GM21825 (cell line): ENCODE data around the gene NRN1.

ENCODE experiments used
- ATAC-seq: cut with Tn5 transposase; IDR thresholded peaks from one replicate; pipeline ENCODE4 v1.9.1; 2021; ENCODE audit warnings: mild to moderate bottlenecking, moderate library complexity; ENCODE audit not compliant: unreplicated experiment

The NRN1 gene

DNA sequence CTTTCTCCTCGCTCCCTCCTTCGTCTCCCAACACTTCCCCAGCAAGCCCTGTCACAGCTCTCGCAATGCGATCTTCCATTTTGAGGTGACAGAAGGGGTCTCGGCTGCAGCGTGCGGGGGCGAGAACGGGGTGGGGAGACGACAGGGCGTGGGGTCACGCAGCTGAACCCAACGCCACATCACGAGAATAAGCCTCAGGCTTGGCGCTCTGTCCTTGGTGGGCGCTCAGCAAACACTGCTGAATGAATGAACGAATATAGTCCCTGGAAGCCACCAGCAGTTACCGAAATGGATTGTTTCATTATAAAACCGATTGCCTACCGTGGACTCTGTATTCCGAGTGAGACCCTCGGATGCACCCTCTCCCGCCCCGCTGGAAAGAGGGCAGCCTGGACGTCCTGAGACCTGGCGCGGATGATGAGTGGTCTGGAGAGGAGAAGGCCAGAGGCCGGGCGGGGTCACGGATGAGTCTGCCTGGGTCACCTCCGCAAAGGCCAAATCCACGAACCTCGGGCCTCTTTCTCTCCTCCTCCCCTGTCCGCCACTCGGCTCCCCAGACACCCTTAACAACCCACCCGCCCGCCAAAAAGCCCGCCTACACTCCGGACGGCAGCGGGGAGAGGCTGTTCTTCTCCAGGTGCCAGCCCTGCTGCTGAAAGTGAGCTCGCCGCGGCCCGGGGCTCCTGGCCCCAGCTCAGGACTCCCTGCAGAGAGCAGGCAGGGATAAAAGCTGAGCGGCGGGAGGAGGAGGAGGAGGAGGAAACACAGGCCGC lies 3.7 kb downstream of the NRN1 start:
- ATAC-seq = no peak

DNA sequence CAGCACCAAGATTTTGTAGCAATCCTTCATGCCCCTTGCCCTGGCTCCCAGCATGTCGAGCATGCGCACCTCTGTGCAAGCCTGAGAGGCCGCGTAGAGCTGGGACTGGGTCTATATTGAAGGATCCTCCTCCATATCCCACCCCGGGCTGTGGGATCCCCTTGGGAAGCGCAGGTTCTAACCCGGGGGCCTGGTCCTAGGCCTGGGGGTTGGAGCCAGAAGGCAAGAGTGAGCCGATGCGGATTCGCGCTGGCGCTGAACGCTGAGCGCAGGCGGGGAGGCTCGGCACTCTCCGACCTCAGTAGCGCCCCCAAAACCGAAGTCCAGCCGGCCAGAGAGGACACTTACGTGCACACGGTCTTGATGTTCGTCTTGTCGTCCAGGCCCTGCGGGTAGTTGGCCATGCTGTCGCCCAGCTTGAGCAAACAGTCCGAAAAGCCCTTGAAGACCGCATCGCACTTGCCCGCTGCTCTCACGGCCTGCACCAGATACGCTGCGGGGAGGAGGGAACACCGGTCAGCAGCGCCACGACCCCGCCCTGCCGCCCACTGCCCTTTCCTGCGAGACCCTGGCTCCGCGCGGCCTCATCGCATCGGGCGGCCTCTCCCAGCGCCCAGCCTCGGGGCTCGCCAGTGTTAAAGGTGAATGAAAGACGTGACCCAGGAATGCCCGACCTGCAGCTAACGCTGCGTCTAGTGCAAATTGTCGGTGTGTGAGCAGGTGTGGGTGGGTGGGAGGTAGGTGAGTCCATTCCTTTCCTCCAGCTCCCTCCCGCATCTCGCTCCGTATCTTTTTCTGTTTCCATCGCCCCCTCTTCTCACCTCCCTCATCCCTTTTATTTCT lies 4.5 kb downstream of the NRN1 start:
- ATAC-seq = no peak

DNA sequence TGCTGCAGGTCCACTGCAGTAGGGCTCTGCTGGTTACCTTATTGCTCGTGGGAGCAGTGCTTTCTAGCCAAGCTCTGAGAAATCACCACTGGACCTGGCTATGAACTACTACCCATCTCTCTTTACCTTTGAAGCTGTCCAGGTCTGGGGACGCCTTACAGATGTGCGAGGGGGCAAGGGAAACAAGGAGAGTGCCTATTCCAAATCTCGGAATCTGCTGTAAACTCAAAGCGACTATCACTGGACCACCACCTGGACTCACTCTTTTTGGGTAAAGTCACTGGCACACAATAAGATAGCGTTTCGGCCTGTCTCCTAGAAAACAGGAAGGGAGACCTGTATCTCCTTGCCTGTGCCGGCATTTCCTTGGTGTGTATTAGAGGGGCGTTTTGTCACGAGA lies 5.3 kb downstream of the NRN1 start:
- no peak for ATAC-seq

DNA sequence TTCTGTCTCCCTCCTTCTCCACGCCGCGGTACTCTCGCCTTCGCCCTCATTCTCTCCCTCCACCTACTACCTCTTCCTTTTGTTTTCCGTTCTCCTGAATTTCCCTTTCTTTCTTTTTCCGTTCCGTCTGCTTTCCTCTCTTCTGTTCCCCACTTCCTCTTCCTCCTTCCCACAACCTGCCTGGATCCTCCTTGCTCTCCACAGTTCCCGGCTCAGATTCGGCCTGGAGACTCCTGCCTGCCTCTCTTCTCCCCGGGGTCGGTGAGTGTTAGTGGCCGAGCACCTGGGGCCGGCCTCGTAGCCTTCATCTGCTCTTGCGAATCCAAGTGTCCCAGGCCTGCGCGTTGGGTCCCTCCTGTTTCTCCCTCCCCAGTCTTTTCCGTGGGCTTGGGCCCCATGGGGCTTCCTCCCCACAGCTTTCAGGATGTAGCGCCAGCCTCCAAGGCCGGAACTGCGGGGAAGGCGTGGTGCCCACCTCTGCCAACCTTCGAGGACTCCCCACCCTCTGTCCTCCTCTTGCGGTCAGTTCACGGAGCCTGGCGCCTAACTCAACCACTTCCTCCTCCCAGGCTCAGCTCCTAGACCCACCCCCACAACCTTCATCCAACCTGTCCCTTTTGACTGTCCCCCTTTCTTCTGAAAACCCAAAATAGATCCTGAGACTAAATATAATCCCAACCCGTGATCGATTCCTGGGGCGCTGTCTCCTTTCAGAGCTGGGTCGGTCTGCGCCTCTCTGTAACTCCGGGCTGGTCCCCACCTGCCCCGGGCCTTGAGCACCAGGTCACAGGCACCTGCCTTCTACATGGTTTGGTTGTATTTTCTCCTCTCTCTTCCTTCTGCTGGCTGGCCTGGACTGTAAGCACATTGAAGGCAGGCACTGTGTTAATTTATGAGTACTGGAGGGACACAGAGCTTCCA lies 6.8 kb downstream of the NRN1 start:
- ATAC-seq = no peak

DNA sequence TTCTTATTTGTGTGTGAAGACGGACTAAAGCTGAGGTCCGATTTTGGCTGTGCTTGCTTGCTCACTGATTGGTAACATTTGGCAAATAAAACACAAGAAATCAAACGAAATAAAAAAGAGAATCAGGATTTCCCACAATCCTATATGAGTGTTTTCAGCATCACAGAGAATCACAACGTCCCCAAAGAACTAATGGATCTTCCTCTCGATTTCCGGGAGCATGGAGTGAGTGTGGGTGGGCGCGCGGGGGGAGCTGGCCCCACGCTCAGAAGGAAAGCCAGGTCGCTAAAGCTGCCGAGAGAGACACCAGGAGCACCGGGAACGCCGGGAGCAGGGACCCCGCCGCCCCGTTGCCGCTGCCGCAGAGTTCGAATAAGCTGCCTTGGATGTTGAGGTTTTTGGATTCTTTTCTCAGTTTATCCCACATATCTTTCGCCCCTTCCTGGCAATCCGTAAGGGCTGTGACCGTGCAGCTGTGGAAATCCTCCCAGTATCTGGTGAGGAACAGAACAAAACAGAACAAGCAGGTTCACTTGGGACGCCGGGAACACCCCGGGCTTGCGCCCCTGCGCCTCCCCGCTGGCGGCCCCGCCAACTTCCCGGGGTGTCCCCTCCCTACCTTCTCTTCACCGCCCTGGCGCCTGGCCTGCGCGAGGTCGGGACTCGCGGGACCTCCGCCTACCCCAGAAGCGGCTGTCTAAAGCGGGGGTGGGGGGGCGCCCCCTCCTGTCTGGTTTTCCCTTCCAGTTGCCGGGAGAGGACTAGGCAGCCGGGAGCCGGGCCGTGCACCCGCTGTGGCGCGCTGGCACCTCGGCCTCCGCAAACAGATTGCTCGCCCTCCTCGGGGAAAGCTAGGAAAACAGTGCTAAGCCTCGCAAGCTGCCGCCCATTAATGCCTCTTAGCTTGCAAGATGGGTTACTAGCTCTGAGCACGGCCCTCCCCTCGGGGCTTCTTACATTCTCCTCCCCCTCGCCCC lies 7.7 kb downstream of the NRN1 start:
- no peak for ATAC-seq

DNA sequence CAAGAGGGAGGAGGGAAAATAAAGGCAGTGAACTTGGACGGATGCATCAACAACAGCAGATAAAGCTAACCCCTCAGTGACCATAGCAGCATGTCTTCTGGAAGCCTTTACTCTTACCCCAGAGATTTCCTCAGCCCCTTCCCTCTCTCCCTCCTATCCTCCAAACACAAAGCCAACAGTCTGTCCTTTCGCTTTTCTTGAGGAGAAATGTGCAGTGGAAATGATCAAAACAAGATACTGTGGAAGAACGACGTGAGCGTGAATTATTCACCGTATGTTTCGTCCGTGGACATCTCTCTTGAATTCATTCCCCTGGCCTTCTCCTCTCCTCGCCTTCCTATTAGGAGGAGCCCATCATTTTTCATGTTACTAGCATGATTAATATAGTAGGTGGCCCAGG lies 8.5 kb downstream of the NRN1 start:
- ATAC-seq = no peak

DNA sequence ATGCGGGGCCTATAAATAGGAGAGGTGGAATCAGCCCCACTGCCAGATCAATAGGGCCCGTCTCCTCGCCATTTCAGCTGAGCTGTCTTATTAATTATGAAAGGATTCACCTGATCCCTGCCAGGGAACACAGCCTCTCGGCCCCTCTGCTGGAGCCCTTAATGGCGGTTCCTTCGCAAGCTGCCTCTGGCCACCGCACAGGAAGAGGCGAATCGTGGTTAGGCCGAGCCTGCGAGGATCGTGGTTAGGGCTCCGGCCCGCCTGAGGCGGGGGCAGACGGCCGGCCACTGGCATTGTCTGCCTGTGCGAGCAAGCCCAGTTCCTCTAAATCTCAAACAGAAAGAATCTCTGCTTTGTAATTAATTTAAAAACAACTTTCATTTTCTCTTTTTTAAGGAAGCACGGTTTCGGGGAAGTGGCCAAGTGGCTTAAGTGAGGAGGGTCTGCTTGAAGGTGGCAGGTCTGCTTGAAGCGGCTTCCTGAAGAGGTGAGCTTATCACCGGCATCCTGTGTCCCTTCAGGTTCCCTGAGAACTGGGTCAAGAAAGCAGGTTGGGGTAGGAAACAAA lies 9.2 kb downstream of the NRN1 start:
- no peak for ATAC-seq

DNA sequence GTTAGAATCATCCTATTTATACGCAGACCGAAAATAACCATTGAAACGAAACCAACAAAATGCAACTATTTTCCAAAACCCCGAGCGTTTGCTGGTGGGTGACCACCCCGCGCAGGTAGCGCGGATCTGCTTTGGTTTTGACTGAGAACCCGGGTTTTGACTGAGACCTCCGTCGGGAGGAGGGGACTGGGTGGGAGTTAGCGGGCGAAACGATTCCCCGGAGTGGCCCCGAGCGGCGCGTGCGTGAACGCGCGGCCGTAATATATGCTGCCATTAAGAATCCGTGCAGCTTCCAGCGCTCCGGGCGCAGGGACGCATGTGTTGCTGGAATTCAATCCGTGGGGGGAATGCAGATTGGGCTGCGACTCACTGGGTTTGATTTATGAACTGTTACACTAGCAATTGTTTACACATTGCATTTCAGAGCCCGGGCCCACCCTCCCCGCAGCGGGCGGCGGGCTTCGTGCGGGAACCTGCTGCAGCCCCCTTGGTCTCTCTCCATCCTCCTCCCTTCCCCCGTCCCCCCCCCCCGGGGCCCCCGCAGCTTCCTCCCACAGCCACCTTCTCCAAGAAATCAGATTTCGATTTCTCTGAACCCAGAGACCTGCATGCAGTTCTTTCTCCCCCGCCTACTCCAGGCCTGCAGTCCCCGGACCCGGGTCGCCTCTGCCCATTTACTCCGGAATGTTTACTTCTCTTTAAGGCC lies 9.9 kb downstream of the NRN1 start:
- no peak for ATAC-seq

DNA sequence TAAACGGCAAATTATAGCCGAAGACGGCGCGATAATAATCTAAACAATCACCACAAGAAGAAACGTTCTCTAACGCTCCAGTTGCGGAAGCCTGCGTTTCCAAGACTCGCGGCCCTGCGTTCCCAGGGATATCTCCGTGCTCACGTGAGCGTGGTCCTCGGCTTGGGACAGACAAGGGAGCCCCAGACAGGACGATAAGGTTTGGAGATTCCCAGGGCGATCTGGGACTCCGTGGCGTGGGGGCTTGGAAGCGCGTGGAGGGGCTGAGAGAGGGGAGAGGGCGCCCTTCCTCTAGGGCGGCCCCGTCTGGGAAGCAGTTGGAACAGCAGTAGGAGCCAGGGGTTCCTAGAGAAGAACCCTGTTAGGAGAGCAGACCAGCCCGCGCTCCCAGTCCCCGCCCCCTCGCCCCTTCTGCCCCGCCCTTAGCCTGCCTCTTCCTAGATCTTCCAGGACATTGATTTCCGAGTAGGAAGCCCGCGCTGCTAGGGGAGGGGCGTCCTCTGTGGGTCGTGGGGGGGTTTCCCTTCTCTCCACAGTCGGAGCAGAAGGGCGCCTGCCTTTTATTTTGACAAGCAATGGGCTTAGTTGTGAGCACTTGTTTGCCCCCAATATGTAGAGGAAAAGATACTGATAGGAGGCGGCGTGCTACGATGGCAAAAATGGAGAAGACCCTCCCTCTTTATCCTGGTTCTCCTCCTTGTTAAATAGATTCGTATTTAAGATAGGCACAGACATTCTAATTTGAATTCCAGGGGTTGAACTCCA lies 10.6 kb downstream of the NRN1 start:
- no peak for ATAC-seq

DNA sequence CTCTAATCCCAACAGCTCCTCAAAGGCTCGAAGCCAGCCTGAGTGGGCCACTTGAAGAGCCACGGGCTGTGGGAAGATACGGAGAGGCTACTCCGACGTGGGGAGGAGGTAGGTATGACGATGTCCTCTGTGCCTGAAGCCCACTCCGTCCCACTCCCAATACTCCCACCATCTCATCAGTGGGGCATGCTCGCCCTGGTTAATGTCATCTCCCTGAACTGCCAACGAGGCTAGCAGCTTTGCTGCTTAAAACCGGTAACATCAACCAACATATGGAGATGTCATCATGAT lies 11.1 kb downstream of the NRN1 start:
- ATAC-seq = no peak

DNA sequence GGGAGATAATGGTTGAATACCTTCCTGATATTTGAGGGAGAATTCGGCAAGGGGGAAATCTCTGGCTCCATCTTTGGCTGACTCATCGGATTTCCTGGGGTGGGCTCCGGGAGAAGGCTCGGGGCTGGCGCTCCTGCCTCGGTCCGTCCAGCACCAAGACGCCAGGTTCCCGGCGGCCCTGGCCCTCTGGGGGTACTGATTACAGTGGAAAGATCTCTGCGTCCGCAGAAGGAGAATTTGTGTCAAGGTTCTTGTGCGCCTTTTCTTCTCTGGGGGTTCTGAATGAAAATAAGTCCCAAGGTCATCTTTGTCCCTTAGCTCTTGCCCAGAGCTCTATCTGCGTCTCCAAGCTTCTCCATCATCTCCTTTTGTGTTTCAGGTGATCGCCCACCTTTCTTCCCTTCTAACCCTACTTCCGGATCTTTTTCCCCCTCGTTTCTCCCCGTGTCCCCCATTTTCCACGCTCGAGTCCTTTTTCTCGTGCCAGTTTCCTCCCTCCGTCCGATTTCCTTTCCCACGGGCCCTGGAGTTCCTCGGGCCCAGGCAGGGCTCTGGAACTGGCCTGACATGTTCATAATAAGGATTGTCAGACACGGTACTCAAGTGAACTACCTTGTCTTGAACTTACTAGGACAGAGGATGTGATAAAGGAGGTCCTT lies 11.6 kb downstream of the NRN1 start:
- ATAC-seq = no peak

DNA sequence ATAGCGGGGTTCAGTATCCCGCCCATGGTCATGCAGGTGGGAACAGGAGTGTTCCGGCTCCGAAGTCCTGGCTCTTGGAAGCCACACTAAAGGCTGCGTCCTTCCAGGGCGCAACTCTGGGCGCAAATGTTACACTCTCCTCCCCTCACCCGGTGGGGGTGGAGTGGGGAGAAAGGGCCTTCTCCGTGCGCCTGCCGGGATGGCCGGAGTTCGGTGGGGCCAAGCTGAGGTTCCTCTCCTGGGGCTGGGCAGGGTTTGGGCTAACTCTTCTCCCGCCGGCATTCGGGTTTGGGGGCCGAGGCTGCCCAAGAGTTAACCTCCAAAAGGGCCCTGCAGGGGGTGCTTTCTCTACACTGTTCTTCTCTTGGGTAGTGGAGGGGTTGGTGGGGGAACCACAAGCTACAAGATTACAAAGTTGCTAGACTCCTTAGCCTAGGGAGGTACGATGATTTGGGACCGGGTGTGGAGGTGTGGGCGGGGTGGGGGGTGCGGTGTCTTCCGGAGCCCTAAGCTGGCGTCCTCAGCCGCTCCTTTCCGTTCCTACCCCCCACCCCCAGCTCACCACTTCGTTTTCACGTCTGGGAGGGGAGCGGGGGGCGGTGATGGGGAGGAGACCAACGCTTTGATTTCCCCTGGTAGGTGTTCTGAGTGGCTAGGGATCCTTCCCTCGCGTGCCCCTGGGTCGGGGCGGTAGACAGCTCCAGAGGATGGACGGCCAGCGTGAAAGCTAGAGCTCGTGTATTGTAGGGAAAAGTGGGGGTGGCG lies 12.3 kb downstream of the NRN1 start:
- no peak for ATAC-seq

DNA sequence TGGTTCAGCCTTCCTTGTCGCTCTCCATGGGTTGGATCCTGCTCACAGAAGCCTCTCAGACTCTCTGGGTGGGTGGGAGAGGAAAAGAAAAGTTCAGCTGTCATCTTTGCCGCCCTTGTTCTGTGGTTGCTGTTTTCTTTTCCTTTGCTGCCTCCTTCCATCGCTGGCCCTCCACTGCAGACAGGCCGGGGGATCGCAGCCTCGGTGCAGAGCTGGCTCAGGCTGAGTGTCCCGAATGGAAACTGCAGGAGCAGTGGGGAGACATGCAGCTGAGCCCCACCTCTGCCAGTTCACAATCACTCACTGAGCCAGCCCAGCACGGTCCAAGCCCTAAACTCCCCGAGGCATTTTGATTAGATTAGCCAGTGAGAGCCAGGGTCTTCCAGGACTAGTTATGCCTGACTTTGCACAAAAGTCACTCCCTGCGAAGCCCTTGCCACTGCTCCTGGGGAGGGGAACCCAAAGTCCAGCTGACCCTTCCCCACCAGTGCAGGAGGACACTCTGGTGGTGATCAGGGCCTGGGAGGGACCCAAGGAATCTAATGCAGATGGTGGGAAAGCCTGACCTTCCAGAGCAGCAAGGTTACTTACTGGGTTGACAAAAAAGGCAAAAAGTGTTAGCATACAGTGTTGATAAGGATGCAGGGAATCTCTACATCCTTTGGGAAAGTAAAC lies 14.0 kb downstream of the NRN1 start:
- no peak for ATAC-seq

DNA sequence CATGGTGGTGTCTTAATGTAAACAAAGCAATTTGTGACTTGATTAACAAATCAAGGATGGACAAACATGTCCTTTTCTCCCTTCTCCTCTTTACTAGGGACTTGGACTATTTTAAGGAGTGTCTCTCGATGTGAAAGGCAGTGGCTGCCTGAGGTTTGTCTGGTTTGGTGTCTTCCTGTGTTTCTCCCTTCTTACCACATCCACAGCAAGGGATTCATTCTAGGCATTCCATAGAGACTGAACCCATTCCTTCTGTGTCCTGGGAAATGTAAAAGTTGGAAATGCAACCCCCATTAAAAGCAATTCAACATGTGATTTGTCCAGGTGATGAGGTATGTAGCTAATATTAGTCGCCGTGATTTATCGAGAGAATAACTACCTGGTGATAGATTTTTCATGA lies 15.9 kb downstream of the NRN1 start:
- no peak for ATAC-seq

DNA sequence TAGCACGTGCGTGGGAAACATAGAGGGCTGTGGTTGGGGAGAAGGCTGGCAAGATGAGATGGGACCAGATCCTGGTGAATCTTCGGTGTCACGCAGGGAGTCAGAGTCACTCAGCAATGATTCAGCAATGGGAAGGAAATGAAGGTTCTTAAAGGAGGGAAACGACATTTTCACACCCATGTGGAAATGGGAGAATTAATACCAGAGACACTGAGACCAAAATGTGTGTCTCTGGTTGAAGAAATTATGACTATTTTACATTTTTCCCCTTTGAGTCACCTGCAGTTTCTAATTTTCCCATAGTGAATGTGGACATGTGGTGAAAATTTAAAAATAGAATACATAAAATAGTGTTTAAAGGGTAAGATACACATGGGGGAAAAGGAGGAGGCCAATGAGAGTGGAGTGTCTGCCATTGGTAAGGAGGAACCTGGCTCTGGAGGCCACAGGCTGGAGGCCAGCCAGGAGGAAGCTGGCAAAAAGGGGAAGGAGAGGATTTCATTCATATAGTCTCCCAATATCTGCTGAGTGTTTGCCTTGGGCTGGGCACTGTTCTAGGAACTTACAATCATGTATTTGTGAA lies 17.5 kb downstream of the NRN1 start:
- ATAC-seq = no peak

DNA sequence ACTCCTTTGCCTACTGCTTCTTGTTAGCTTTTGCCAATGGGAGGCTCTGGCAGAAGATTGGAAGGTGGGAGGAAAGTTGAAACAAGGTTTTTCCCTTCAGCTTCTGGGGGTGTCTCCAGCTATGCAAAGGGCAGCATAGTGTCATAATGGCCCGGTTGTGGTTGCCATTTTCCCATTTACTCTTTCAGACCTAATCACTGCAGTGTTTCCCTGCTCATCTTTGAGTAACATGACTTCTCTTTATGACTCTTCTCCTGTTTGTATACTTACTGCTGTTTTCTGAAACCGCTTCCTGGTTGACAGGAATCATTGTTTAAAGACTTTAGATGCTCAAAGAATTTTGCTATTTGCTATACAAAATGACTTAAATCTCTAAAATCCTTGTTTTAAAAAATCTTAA lies 19.9 kb downstream of the NRN1 start:
- ATAC-seq = no peak
